HCT116 (cell line): ENCODE measurements around the gene AQP6. TPM values are rescaled to one million over a fixed set of nuclear protein-coding genes. Genes with fewer than 3 reads are reported as not detected.

ENCODE experiments used
- ATAC-seq: fragments of 200-7000 bp; cut with Tn5 transposase; 2 replicates; pipeline ENCODE4 v1.9.1; 2020; ENCODE audit warnings: mild to moderate bottlenecking, moderate library complexity
- BruUV-seq: library from RNA; stranded (reverse); fragments of 400-500 nt; replicated peaks from 2 replicates; lab custom pipeline; 2021; lab: Mats Ljungman, UMichigan
- CTCF ChIA-PET: fragments of 300-600 bp; sonication (Branson Sonifier 250); formaldehyde crosslinking; loops from one replicate; lab custom pipeline; 2021; ENCODE audit warnings: antibody characterized with exemption; lab: Charles Lee
- POLR2A ChIA-PET: fragments of 300-600, 350-600 bp; sonication (Branson Sonifier 250); formaldehyde crosslinking; loops from one replicate; lab custom pipeline; 2021; ENCODE audit warnings: antibody characterized with exemption; lab: Charles Lee
- RAD21 ChIA-PET, 2 experiments: fragments of 300-600 bp; sonication (Branson Sonifier 250); formaldehyde crosslinking; loops; one replicate each; lab custom pipeline; 2023; ENCODE audit warnings: low total read pairs in 2 of 2; ENCODE audit not compliant: uncharacterized antibody in 2 of 2, unreplicated experiment in 2 of 2, low non-redundant PET in 1 of 2; lab: Charles Lee
- DNase-seq: peaks from one replicate; pipeline ENCODE4 v3.0.0-alpha.2; 2010; ENCODE audit warnings: low read depth, low spot score
- H2AFZ ChIP-seq: fragments of 200-600 bp; shearing (Covaris generic), sonication (generic); 2 replicates; pipeline ENCODE4 v1.6.1; 2017; ENCODE audit warnings: low read depth, mixed run types, mixed read lengths, antibody characterized with exemption, low read length; ENCODE audit not compliant: poor library complexity, severe bottlenecking
- H3K27ac ChIP-seq: 2 replicates; pipeline ENCODE4 v1.5.1; 2012; ENCODE audit warnings: low read depth, low read length
- H3K27me3 ChIP-seq: fragments of 200-600 bp; sonication (generic); 2 replicates; pipeline ENCODE4 v1.6.1; 2016; ENCODE audit warnings: mixed run types, low read length, mixed read lengths; ENCODE audit not compliant: insufficient read depth
- H3K36me3 ChIP-seq, 2 experiments: fragments of 200-500 bp in 1 of 2; fragments of 200-600 bp in 1 of 2; sonication (Bioruptor generic) in 1 of 2; sonication (generic) in 1 of 2; 2 replicates each; pipeline versions ENCODE4 v1.5.1 to v1.6.1; 2014 to 2016; ENCODE audit warnings: low read length in 2 of 2, inconsistent platforms in 1 of 2, mixed read lengths in 1 of 2, mixed run types in 1 of 2; ENCODE audit not compliant: insufficient read depth in 2 of 2, control insufficient read depth in 1 of 2
- H3K4me1 ChIP-seq, 2 experiments: fragments of 200-600 bp in 1 of 2; sonication (generic) in 1 of 2; 2 replicates each; pipeline versions ENCODE4 v1.5.1 to v1.6.1; 2012 to 2017; ENCODE audit warnings: low read length in 2 of 2, inconsistent platforms in 1 of 2, mild to moderate bottlenecking in 1 of 2, mixed read lengths in 1 of 2, mixed run types in 1 of 2, moderate library complexity in 1 of 2; ENCODE audit not compliant: insufficient read depth in 2 of 2, control insufficient read depth in 1 of 2
- H3K4me2 ChIP-seq: fragments of 200-600 bp; sonication (generic); 2 replicates; pipeline ENCODE4 v1.6.1; 2017; ENCODE audit warnings: mixed run types, low read length, mixed read lengths
- H3K4me3 ChIP-seq, 2 experiments: fragments of 200-600 bp in 1 of 2; sonication (generic) in 1 of 2; replicated peaks in 1 of 2; 2 replicates each; pipeline ENCODE4 v1.5.1; 2011 to 2016; ENCODE audit warnings: low read length in 2 of 2, control low read depth in 1 of 2, low read depth in 1 of 2, mild to moderate bottlenecking in 1 of 2, mixed read lengths in 1 of 2, mixed run types in 1 of 2
- H3K79me2 ChIP-seq: fragments of 200-600 bp; sonication (generic); 2 replicates; pipeline ENCODE4 v1.6.1; 2017; ENCODE audit warnings: mild to moderate bottlenecking, mixed run types, low read length, moderate library complexity, mixed read lengths; ENCODE audit not compliant: insufficient read depth
- H3K9ac ChIP-seq: fragments of 200-600 bp; sonication (generic); 2 replicates; pipeline ENCODE4 v1.6.1; 2016; ENCODE audit warnings: low read length, mixed read lengths
- H3K9me2 ChIP-seq: fragments of 200-600 bp; sonication (generic), shearing (Covaris generic); 2 replicates; pipeline ENCODE4 v1.6.1; 2017; ENCODE audit warnings: mixed run types, mild to moderate bottlenecking, moderate library complexity; ENCODE audit not compliant: insufficient read depth
- H3K9me3 ChIP-seq, 2 experiments: fragments of 200-500 bp in 1 of 2; fragments of 200-600 bp in 1 of 2; sonication (Bioruptor generic) in 1 of 2; sonication (generic) in 1 of 2; 2 replicates each; pipeline ENCODE4 v1.6.1; 2014 to 2017; ENCODE audit warnings: low read length in 2 of 2, mixed read lengths in 2 of 2, inconsistent platforms in 1 of 2, low read depth in 1 of 2, mild to moderate bottlenecking in 1 of 2, mixed run types in 1 of 2, moderate library complexity in 1 of 2; ENCODE audit not compliant: control insufficient read depth in 1 of 2, insufficient read depth in 1 of 2
- H4K20me1 ChIP-seq: fragments of 200-600 bp; sonication (generic), shearing (Covaris generic); 2 replicates; pipeline ENCODE4 v1.6.1; 2017; ENCODE audit warnings: mixed run types, mild to moderate bottlenecking, moderate library complexity; ENCODE audit not compliant: insufficient read depth
- CEBPB ChIP-seq: IDR thresholded peaks from 2 replicates; pipeline ENCODE4 v1.6.1; 2012; ENCODE audit warnings: low read depth
- JUND ChIP-seq: IDR thresholded peaks from 2 replicates; pipeline ENCODE4 v1.6.1; 2012
- MAX ChIP-seq: IDR thresholded peaks from 2 replicates; pipeline ENCODE4 v1.6.1; 2012
- POLR2AphosphoS5 ChIP-seq: IDR thresholded peaks from 2 replicates; pipeline ENCODE4 v1.6.1; 2011; ENCODE audit warnings: mild to moderate bottlenecking, low read depth, low read length, moderate library complexity
- RAD21 ChIP-seq: IDR thresholded peaks from 2 replicates; pipeline ENCODE4 v1.6.1; 2012; ENCODE audit warnings: low read depth, mild to moderate bottlenecking
- YY1 ChIP-seq: IDR thresholded peaks from 2 replicates; pipeline ENCODE4 v1.6.1; 2011; ENCODE audit warnings: low read length, low read depth, moderate library complexity, mild to moderate bottlenecking; ENCODE audit not compliant: insufficient replicate concordance; ENCODE audit errors: extremely low read depth
- ZBTB33 ChIP-seq: IDR thresholded peaks from 2 replicates; pipeline ENCODE4 v1.6.1; 2011; ENCODE audit warnings: mild to moderate bottlenecking, low read length, moderate library complexity; ENCODE audit not compliant: insufficient replicate concordance; ENCODE audit errors: extremely low read depth
- intact Hi-C: fragments of 100-400 bp; cut with micrococcal nuclease; formaldehyde crosslinking; loops from 2 replicates; pipeline ENCODE4 v1.10.0; 2022
- total RNA-seq: library from RNA; stranded (reverse); gene quantifications from one replicate; pipeline ENCODE4 v1.2.1, GENCODE V29; 2021; ENCODE audit not compliant: unreplicated experiment

Gene AQP6
- total RNA-seq, 1 experiment from 2014 or later, result not detected

- no peaks in the 10 kb centered on the region for H3K27me3 ChIP-seq
- RAD21 ChIA-PET, result interaction anchor here in 1 of 2 experiments (0.5 kb wide), 1 partner anchor 212 kb away, joined by 6 read pairs; no protein-coding TSS in a partner anchor
- no peaks in the 10 kb centered on the region for H3K9me2 ChIP-seq
- H3K27ac ChIP-seq, result no peak overlapping the region
- peak overlapping the region in 1 of 2 experiments; percentile 3; a peak in 1 of 4 replicates for H3K4me3 ChIP-seq
- H3K9me3 ChIP-seq, result no peaks in the 10 kb centered on the region
- DNase-seq, result peak; percentile 29
- CTCF ChIA-PET, result interaction anchor here (0.9 to 2.3 kb wide), 4 partner anchors 11 to 107 kb away, joined by 3 to 13 read pairs (median 4); no protein-coding TSS in a partner anchor
- POLR2A ChIA-PET, result no interaction called here
- H3K79me2 ChIP-seq, result no peaks in the 10 kb centered on the region
- no peaks in the 10 kb centered on the region for H4K20me1 ChIP-seq
- no peak overlapping the region for H2AFZ ChIP-seq
- ATAC-seq, result 0 out of 2 replicates have a peak, but pooled peaks have one; percentile 16
- no peaks in the 10 kb centered on the region for H3K36me3 ChIP-seq
- peaks cover 30 to 52% of the 10 kb centered on the region in 2 experiments for H3K4me1 ChIP-seq
- no TSS peak for BruUV-seq
- peak; percentile 51; the same call in 1 of the 2 replicates for TF ChIP-seq POLR2AphosphoS5
- TF ChIP-seq MAX, result peak; percentile 84
- TF ChIP-seq ZBTB33, result peak; percentile 33
- no peak for TF ChIP-seq RAD21
- TF ChIP-seq YY1, result peak; percentile 25
- no peak for TF ChIP-seq JUND
- no peak for TF ChIP-seq CEBPB
- TF ChIP-seq, all 23 proteins: peak for 4
- H3K4me2 ChIP-seq, result peak overlapping the region; percentile 53
- H3K9ac ChIP-seq, result no peak overlapping the region
- intact Hi-C loops, result loop anchor here (10.0 kb wide), 1 partner anchor 188 kb away; no protein-coding TSS in a partner anchor
Measured at GRCh38 chr12:49962861-49963765, 9.6 kb upstream of the AQP6 start.
